Measurements from ENCODE around the gene CCDC18. TPM values are rescaled to one million over a fixed set of nuclear protein-coding genes. Genes with fewer than 3 reads are reported as not detected.

Gene CCDC18
- total RNA-seq, 3 donors from 2014 or later: 2.7 to 7.7 (median 3.2) TPM

DNA sequence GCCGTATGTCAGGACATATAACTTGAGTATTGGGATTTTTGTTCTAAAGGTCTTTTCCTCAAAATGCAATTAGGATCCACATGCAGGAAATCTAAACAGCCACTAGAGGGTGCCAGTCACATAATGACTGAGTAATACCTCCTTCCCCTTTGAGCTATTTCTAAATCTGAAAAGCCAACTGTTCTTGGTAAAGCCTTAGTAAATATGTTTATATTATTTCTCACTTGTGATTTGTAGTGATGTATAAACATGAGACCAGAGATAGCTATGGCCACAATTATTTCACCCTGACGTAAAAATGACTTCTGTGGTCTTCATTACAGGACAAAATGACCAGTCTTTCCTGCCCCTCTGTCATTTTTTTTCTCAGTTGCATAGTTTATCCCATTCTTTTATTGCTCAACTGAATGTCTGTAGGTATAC, 124.2 kb downstream of the CCDC18 start:
- ATAC-seq (peak; percentile 79), DNase-seq (peak in 1 of 3 donors; percentile 73)
- H3K4me3 ChIP-seq: no peak overlapping the region
- no peaks in the 10 kb centered on the region for H3K4me1 ChIP-seq (ENCODE audit: low read depth)
- intact Hi-C loops (cut with DNase I, micrococcal nuclease): loop anchor here in 1 of 2 donors (10.0 kb wide), 1 partner anchor 130 kb away; no protein-coding TSS in a partner anchor
- H3K36me3 ChIP-seq (ENCODE audit: low read depth): no peaks in the 10 kb centered on the region
- peak; percentile 80 for TF ChIP-seq CTCF (IDR thresholded peaks at IDR 0.05)
- no peaks in the 10 kb centered on the region for H3K9me3 ChIP-seq

GRCh38 chr1:93306920-93307319, 126.4 kb downstream of the CCDC18 start:
- intact Hi-C loops (cut with DNase I, micrococcal nuclease): loop anchor here in 1 of 2 donors (10.0 kb wide), 1 partner anchor 128 kb away; no protein-coding TSS in a partner anchor
- DNase-seq: no peak

DNA sequence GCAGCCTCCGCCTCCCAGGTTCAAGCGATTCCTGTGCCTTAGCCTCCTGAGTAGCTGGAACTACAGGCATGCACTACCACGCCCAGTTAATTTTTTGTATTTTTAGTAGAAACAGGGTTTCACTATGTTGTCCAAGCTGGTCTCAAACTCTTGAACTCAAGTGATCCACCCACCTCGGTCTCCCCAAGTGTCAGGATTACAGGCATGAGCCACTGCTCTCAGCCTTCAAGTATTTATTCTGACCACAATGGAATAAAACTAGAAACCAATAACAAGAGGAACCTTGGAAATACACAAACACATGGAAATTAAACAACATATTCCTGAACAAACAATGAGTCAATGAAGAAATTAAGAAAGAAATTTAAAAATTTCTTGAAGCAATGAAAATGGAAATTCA, 132.5 kb downstream of the CCDC18 start:
- Histone ChIP-seq H3K4me3 (no peak overlapping the region), H3K36me3 (ENCODE audit: low read depth) (no peaks in the 10 kb centered on the region)

More at GRCh38 chr1:93306920-93307319, 126.4 kb downstream of the CCDC18 start:
- Histone ChIP-seq H3K4me1 (ENCODE audit: low read depth) (no peaks in the 10 kb centered on the region), H3K9me3 (no peaks in the 10 kb centered on the region), H3K4me3 (no peak overlapping the region), H3K36me3 (ENCODE audit: low read depth) (no peaks in the 10 kb centered on the region)
- TF ChIP-seq CTCF (IDR thresholded peaks at IDR 0.05): no peak
- ATAC-seq: no peak

DNA sequence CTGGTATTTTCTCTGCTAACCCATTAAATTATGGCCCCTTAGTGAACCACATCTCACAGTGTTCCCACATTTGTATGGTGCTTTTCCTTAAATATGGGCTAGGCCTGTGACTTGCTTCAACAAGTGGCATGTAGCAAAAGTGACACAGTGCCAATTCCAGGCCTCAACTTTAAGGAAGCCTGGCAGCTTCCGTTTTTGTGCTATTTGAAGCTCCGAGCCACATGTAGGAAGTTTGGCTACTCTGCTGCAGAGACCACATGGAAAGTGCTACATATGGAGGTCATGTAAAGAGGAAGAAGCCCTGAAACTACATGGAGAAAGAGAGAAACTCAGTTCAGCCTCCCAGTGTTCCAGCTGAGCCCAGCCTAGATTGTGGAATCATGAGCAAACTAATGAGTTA, 136.7 kb downstream of the CCDC18 start:
- ATAC-seq (peak; percentile 7), DNase-seq (peak in 1 of 3 donors; percentile 31)
- intact Hi-C loops (cut with DNase I, micrococcal nuclease): no loop called here
- TF ChIP-seq CTCF (IDR thresholded peaks at IDR 0.05): no peak
- Histone ChIP-seq H3K4me1 (ENCODE audit: low read depth) (no peaks in the 10 kb centered on the region), H3K4me3 (no peak overlapping the region), H3K9me3 (no peaks in the 10 kb centered on the region), H3K36me3 (ENCODE audit: low read depth) (no peaks in the 10 kb centered on the region)

More for the DNA sequence above, 132.5 kb downstream of the CCDC18 start:
- DNase-seq: no peak
- H3K4me1 ChIP-seq (ENCODE audit: low read depth): no peaks in the 10 kb centered on the region
- no peaks in the 10 kb centered on the region for H3K9me3 ChIP-seq
- ATAC-seq: no peak
- no peak for TF ChIP-seq CTCF (IDR thresholded peaks at IDR 0.05)
- intact Hi-C loops (cut with DNase I, micrococcal nuclease): no loop called here

DNA sequence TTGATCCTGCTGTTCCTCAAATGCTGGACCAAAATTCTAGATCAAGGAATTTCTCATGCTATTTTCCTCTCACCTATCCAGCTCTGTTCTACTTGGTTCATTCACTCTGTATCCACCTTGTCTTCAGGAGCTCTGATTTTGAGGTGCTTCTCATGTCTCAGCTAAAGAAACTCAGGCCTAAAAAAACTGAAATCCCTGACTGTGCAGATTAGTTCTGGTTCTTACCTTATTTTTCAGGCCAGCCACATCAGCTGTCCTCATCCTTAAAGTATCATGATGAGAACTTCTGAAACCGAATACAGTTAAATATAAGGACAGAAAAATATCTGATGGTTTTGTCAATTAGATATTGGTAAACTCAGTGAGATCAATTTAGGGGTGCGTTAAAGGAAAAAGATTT, 137.4 kb downstream of the CCDC18 start:
- intact Hi-C loops (cut with DNase I, micrococcal nuclease): no loop called here
- Histone ChIP-seq H3K4me3 (no peak overlapping the region), H3K36me3 (ENCODE audit: low read depth) (no peaks in the 10 kb centered on the region), H3K4me1 (ENCODE audit: low read depth) (no peaks in the 10 kb centered on the region), H3K9me3 (no peaks in the 10 kb centered on the region)
- ATAC-seq: no peak
- DNase-seq: no peak
- no peak for TF ChIP-seq CTCF (IDR thresholded peaks at IDR 0.05)

GRCh38 chr1:93321720-93322119, 141.2 kb downstream of the CCDC18 start:
- H3K4me1 ChIP-seq (ENCODE audit: low read depth): peaks cover 2% of the 10 kb centered on the region
- ATAC-seq (peak; percentile 60), DNase-seq (no peak)
- no peaks in the 10 kb centered on the region for H3K9me3 ChIP-seq
- TF ChIP-seq CTCF (IDR thresholded peaks at IDR 0.05): no peak
- no peak overlapping the region for H3K4me3 ChIP-seq
- intact Hi-C loops (cut with DNase I, micrococcal nuclease): no loop called here
- H3K36me3 ChIP-seq (ENCODE audit: low read depth): no peaks in the 10 kb centered on the region

All from mucosa of descending colon (tissue), 3 donors.